LNCaP clone FGC (cell line): ENCODE measurements around the gene PCDHA1.

Experiments
- DNase-seq: peaks from one replicate; pipeline ENCODE4 v3.0.0-alpha.2; 2011; ENCODE audit warnings: low read depth
- H3K4me3 ChIP-seq: 2 replicates; pipeline ENCODE4 v1.5.1; 2011; ENCODE audit warnings: mild to moderate bottlenecking, low read depth, low read length, control low read depth
- TF ChIP-seq, protein P1 (sequence below): IDR thresholded peaks from 2 replicates; pipeline ENCODE4 v1.5.1; 2012; ENCODE audit warnings: mild to moderate bottlenecking; ENCODE audit not compliant: control insufficient read depth, insufficient read depth; ENCODE audit errors: extremely low read depth

The PCDHA1 gene

DNA sequence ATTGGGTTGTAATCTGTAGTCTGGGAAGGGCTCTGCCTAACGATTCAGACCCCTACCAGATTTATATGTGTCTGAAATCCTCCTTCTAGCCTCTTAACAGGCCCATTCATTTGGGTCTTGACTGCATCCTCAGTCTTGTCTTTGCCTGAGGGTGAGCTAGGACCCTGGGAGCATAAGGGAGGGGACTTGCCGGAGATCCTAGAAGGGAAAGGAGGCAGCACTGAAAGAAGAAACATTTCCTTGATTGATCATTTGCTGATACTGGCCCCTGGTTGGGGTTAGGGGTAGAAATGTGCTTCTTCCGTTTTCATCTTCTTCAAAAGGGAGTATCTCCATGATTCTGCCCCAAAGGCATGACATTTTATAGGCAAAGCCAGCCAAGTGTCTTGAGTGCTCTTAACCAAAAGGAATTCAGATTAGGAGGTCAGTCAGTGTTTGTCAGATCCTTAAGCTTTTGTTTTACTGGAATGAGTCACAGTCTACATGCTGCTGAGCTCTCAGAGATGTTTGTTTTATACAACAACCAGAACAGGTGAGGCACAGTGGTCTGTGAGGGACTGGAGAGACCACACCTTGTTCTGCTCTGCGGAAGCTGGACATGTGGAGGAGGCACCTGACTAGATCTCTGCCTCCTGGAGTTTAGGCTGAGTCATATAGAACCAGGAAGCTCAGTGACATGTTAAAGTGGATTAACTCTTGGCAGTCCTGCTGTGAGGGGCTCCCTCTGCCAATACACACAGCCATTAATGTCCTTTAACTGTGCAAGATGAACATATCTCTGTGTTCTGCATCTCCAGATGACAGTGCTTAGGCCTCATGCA lies 218.1 kb downstream of the PCDHA1 start:
- DNase-seq, result no peak

DNA sequence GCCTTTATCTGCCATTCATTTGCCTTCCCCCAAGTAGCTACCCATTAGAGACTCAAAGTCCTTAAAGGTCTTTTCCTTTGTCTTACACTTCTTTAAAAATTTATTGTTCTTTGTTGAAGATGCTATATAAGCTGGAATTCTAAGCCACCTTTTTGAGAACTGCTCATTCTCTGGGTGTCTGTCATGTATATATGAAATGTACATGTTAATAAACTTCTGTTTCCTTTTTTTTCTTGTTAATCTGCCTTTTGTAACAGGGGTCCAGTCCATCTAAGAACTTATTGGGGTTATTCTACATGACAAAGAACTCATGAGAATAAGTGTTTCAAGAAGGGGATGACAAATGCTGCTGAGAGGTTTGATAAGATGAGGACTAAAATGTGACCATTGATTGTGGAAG lies 221.9 kb downstream of the PCDHA1 start:
- H3K4me3 ChIP-seq, result no peak overlapping the region
- DNase-seq, result no peak
- TF ChIP-seq, protein P1, sequence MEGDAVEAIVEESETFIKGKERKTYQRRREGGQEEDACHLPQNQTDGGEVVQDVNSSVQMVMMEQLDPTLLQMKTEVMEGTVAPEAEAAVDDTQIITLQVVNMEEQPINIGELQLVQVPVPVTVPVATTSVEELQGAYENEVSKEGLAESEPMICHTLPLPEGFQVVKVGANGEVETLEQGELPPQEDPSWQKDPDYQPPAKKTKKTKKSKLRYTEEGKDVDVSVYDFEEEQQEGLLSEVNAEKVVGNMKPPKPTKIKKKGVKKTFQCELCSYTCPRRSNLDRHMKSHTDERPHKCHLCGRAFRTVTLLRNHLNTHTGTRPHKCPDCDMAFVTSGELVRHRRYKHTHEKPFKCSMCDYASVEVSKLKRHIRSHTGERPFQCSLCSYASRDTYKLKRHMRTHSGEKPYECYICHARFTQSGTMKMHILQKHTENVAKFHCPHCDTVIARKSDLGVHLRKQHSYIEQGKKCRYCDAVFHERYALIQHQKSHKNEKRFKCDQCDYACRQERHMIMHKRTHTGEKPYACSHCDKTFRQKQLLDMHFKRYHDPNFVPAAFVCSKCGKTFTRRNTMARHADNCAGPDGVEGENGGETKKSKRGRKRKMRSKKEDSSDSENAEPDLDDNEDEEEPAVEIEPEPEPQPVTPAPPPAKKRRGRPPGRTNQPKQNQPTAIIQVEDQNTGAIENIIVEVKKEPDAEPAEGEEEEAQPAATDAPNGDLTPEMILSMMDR, result no peak

More for the DNA sequence above, 218.1 kb downstream of the PCDHA1 start:
- TF ChIP-seq, protein P1, result no peak
- no peak overlapping the region for H3K4me3 ChIP-seq

DNA sequence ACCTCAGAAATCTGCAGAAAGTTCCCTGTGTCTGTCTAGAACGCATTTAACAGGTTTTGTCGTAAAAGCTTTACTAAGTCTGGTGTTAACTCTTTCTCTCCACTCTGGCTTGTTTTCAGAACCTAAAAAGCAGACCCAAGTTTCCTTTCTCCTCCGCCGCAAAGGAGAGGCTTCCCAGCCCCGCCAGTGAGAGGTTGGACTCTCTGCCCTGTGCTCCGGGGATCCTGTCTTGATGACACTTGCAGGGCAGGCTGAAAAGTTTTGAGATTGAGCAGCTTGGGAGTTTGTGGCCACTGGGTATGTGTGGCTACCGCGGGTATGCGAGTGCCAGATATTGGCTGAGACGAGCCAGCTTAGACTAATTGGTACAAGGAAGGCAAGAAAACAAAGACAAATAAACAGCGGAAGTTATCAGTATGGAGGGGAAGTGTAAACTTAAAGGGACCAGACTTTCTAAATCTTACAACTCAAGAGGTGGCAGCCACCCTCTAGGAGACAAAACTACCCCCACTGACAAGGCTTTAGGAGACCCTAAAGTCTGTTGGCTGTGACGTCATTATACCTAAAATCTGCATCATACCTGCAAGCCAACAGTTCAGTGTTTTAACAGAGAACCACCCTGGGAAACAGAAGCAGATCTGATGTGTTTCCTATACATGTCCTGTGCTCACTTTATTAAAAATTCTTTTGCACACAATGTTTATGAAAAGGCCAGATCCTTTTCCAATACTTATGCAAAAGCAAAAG lies 224.3 kb downstream of the PCDHA1 start:
- no peak for DNase-seq
- no peak overlapping the region for H3K4me3 ChIP-seq
- TF ChIP-seq, protein P1, result no peak

DNA sequence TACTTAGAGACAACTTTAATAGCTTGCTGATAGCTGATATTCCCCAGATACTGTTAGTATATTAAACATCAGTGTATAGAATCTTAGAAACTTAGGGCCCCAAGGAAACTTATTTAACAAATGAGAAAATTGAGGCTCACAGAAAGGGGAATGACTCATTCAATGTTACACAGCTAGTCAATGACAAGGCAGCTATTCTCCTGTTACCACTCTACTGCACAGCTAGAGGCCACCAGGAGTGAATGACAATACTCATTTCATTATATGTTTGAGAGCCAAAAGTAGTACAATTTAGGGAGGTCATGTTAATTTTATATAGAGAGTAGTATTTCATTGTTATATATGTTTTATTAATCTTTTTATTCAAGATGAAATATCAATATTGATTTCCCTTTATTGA lies 232.0 kb downstream of the PCDHA1 start:
- TF ChIP-seq, protein P1, result no peak
- DNase-seq, result no peak
- H3K4me3 ChIP-seq, result no peak overlapping the region

DNA sequence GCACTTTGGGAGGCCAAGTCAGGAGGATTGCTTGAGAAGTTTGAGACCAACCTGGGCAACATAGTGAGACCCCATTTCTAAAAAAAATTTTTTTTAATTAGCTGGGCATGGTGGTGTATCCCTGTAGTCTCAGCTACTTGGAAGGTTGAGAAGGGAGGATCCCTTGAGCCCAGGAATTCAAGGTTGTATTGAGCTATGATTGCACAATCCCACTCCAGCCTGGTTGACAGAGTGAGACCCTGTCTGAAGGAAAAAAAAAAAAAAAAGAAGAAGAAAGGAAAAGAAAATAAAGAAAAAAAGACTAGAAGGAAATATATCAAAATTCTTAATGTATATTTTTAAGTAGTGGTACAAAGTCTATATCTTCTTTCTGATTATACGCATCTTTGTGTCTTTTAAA lies 236.4 kb downstream of the PCDHA1 start:
- H3K4me3 ChIP-seq, result no peak overlapping the region
- DNase-seq, result no peak

DNA sequence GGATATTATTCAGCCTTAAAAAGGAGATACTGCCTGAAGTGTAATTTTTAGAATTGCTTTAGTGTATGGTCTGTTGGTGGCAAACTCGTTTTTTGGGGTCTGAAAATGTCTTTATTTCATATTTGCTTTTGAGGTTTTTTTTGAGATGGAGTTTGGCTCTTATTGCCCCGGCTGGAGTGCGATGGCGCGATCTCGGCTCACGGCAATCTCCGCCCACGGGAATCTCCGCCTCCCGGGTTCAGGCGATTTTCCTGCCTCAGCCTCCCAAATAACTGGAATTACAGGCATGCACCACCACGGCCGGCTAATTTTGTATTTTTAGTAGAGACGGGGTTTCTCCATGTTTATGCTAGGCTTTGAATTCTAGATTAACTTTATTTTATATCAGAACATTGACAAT lies 245.1 kb downstream of the PCDHA1 start:
- no peak for DNase-seq
- TF ChIP-seq, protein P1, result no peak
- no peak overlapping the region for H3K4me3 ChIP-seq

More for the DNA sequence above, 236.4 kb downstream of the PCDHA1 start:
- TF ChIP-seq, protein P1, result no peak

DNA sequence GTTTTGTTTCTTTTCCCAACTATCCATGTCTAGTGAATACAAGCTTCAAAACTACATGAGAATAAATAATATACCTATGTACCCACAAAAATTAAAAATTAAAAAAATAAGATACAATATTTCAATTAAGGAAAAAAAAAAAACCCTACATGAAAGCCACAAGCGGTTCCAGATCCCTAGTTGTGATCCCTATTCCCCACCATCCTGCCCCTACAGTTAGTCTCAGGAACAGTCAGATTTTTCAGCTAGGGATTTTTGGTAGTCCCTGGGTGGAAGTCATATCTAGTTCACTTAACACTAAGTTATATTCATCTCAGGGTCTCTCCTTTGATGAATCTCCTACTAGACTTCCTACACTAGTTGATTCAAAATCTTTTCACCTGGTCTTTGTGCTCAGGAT lies 246.7 kb downstream of the PCDHA1 start:
- DNase-seq, result no peak
- TF ChIP-seq, protein P1, result no peak
- H3K4me3 ChIP-seq, result no peak overlapping the region
